C4-2B (cell line): Measurements from ENCODE around the gene CASK.

Source experiments
- ZFX ChIP-seq: fragments of 450-650 bp; IDR thresholded peaks from 2 replicates; pipeline ENCODE4 v1.6.1; 2017
- TF ChIP-seq, protein P1 (sequence below): fragments of 450-650 bp; conservative IDR thresholded peaks from 2 replicates; pipeline ENCODE4 v1.5.1; 2017; ENCODE audit warnings: mild to moderate bottlenecking

DNA sequence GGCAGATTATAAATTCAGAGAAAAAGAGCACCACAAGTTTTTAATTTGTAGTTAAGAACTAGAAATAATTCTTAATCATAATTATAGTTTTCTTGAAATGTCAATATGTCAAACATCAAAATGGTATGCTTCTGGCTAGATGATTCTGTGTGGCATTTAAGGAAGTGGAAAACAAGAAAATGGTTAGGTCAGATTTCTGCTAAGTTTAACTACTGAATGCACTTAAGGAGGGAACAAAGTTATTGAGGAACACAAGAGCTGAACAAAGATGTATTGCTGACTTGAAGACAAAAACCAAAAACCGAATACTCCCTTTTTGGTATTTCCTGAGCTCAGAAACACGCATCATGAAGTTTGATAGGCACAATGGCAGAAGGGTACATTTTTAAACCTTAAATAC lies 293.3 kb downstream of the CASK start:
- TF ChIP-seq, protein P1, sequence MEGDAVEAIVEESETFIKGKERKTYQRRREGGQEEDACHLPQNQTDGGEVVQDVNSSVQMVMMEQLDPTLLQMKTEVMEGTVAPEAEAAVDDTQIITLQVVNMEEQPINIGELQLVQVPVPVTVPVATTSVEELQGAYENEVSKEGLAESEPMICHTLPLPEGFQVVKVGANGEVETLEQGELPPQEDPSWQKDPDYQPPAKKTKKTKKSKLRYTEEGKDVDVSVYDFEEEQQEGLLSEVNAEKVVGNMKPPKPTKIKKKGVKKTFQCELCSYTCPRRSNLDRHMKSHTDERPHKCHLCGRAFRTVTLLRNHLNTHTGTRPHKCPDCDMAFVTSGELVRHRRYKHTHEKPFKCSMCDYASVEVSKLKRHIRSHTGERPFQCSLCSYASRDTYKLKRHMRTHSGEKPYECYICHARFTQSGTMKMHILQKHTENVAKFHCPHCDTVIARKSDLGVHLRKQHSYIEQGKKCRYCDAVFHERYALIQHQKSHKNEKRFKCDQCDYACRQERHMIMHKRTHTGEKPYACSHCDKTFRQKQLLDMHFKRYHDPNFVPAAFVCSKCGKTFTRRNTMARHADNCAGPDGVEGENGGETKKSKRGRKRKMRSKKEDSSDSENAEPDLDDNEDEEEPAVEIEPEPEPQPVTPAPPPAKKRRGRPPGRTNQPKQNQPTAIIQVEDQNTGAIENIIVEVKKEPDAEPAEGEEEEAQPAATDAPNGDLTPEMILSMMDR = no peak
- TF ChIP-seq ZFX = no peak
